GM19099 (cell line): Measurements from ENCODE around the gene LSM3.

Experiments
- POLR2A ChIP-seq: IDR thresholded peaks from 3 replicates; pipeline ENCODE4 v1.6.1; 2011; ENCODE audit warnings: low read depth; ENCODE audit not compliant: insufficient read length; ENCODE audit errors: extremely low read depth

The LSM3 gene

DNA sequence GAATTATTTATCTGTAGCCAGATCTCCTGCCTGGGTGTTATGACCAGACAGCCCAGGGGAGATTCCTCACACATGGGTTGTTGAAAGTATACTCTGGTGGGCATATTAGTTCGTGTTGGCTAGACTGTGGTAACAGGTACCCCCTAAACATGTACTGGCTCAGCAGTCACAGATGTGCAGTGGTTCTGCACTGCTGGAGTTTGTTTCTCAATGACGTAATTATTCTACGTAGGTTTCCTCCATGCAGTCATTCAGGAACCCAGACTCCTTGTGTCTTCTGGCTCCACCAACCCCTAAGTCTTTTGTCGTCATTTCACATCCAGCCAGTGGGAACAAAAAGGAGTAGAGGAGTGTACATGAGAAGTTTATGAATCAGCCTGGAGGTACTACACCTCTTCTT, 16.2 kb downstream of the LSM3 start:
- TF ChIP-seq POLR2A = no peak

DNA sequence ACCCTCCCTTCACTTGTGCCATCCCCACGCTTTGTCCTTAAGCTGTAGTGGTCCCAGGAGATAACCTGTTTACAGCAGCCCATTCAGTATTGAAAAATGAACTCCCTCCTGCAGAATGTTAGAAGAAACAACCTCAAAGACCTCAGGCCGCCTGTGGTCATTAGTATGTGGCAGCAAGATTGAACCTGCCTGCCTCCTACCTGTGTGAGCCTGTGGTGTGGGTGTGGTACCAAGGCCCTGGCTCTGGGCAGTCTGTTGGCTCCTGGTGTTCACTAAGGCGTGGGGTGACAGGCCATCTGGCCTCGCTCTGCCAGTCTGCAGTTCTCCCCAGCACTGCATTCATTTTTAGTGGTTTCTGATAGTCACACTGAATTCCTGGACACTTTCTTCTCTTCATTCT, 21.0 kb downstream of the LSM3 start:
- no peak for TF ChIP-seq POLR2A

DNA sequence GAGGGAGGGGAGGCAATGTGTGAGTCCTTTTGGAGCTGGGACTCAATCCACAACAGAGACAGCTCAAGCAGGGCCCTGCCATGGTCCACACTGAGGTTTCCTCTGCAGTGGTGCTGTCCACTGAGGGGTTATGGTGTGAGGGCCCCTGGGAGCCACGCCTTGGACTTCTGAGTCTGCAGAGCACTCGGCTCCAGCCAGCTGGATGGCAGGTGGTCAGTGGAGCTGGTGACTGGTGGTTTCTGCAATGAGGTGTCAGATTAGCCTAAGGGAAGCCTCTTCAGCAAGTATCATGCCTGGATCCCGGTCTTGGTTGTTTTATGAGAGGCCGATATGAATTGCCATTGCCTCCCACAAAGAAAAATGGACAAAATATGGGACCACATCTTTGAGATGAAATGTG, 21.7 kb downstream of the LSM3 start:
- TF ChIP-seq POLR2A = no peak

DNA sequence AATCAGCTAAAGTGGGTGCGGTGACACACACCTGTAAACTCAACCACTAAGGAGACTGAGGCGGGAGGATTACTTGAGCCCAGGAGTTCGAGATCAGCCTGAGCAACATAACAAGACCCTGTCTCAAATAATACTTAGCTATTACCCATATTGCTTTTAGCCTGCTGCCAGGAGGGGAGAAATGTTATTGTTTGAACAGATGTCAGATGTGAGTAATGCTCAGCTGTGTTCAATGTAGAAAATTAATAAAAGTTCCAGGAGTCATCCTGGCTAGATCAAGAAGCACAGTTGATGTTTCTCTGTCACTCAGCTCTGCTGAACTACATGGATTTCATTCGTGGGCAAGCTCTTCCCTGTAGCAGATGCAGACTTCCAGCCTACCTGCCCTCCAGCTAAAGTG, 22.2 kb downstream of the LSM3 start:
- TF ChIP-seq POLR2A = no peak

DNA sequence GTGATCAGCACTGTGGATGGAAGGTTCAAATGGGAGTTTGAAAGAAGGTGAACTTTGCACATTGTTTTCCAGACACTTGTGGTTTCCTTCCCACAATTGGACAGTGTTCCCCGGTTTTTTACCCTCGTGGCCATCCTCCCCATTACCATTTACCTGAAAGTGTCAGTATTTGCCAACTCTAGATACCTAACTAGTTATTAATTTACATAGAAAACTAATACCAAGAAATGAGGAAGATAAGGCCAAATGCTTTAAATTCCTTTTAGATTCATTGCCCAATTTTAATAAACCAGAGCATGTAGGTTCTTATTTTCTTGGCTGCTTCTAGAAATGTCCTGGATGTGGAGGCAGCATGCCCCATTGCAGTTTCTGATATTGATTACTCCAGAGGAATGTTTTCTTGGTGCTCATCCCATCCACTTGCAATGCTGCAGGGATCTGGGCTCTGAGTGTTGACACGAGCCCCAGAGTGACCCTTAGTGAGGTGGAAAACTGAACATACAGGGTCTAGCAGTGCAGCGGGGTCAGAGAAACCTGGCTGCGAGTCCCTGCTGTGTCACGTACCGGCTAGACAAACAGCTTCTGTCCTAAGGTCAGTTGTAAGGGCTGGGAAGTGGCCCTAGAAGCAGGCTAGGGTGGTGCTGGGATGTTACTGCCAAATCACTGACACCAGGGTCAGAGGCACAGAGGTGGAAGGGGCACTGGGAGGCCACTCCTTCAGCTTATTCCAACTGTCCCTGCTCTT, 23.5 kb downstream of the LSM3 start:
- no peak for TF ChIP-seq POLR2A

DNA sequence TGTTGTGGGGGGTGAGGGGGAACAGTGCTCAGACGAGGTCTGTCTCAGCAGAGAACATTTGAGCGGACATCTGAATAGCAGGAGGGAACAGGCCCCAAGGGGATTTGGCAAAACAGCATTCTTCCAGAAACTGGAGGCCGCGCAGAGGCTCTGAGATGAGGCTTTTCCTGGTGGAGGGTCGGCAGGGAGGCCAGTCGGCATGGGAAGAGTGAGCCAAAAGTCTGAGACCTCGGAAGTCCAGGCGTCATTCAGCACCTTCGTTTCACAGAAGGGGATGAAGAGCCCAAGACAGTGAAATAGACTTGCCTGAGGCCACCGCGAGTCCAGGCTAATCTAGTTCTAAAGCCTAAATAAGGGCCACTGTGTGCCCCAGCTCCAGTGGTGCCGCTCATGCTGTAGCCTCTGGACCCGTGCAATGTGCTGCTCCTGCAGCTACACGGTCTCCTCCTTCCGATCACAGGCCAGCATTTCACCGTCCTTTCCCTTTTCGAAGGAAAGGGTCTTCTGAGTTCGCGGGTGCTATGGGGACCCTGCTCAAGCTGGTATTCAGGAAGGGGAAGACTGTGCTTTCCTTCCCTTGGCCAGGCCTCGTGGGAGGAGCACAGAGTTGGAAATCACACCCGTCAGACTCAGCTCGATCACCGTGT, 24.4 kb downstream of the LSM3 start:
- TF ChIP-seq POLR2A = no peak

DNA sequence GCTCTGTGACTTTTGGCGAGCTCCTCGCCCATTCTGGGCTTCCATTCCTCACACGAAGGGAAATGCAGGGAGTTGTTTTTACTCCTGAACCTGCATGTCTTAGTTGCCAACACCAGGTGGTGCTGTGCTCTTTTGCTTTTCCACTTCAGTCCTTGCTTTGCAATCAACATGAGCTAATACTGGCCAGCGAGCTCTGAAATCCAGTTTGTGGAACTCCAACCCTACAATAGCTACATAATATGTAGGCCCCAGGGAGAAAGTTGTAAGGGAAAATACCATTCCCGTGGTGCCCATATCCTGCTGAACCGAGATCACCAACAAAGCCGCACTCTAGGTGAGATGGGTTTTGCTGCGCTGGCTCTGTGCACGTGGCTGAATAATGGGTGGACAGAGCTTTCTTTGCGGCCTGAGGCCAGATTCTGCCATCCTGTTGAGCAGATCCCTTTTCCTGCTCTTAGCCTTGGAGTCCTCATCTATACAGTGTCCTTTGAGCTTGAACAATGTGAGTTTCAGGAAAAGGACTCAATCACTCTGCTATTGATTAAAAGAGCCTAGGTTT, 25.0 kb downstream of the LSM3 start:
- no peak for TF ChIP-seq POLR2A

DNA sequence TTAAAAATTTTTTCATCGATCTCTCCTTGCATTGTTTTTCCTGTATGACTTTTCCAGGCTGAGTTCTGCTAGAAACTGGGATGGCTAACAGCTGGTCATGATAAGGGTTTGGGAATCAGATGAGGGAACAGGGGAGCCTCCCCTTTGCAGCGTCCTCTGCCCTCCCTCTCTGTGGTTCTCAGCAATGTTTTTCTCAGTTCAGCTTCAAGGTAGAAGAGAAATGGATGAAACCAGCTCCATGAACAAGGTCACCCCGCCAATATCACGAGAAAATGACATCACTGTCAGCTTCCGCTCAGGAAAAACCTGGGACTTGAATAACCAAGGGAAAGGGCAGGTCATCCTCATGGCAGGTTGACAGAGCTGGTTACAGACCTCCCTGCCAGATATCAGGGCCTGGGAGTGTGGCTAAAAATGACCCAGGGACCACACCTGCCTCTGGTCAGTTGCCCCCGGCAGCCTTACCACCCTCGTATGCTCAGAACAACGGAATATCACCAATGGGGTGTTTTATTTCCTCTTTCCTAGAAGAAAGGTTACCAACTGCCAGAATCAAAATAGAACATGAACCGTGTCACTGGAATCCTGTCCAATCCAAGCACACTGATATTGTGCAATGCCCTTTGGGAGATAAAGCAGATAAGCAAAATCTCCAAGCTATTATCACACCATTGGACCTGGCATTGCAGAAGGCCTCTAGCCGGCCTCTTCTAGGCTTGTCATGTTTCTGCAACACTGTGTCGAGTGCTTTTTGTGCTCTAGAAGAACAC, 26.1 kb downstream of the LSM3 start:
- TF ChIP-seq POLR2A = no peak

DNA sequence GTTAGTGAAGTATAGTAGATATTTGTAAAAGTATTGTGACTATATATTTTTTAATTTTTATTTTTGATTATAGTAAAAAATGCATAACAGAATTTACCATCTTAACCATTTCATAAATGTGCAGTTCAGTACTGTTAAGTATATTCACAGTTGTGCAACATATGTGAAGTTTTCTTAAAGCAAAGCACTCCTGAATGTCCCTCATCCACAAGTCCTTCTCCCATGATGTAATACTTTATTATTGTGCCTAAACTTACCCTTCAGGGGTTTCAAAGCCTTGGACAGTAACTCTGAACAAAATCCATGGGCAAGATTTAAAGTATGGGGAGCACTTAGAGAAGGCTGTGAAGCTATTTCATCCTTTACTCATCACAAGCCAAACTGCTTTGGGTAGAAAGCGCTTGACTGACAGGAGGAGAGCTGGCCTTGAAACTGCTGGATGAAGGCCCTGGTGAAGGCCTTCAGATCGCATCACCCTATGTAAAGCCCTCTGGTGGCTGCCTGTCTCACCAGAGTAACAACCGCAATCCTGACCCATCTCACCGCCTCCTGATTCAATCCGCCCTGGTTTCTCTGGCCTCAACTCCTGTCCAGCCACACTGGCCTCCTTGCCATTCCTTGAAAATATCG, 28.0 kb downstream of the LSM3 start:
- no peak for TF ChIP-seq POLR2A

DNA sequence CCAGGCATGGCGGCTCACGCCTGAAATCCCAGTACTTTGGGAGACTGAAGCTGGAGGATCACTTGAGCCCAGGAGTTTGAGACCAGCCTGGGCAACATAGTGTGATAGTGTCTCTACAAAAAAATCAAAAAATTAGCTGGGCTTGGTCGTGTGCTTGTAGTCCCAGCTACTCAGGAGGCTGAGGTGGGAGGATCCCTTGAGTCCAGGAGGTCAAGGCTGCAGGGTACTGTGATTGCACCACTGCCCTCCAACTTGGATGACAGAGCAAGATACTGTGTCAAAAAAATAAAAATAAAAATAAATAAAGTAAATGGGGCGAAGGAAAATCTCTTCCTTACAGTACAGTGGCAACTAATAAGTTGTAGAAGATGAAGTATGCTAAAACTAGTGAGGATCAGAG, 29.6 kb downstream of the LSM3 start:
- TF ChIP-seq POLR2A = no peak

DNA sequence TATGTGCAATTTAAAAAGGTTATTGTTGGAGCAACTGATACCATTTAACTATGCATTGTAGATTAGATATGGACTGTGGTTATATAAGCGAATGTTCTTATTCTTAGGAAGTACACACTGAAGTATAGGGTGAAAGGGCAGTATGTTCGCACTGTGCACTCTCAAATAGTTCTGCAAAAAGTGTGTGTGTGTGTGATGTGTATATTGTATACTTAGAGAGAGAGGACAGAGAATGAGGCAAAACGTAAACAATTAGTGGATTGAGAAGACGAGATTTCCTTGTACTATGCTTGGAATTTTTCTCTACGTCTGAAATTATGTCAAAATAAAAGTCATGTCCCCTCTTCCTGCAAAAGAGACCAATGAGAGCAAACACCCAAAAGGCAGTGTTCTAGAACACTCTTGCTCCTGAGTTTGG, 30.4 kb downstream of the LSM3 start:
- no peak for TF ChIP-seq POLR2A

DNA sequence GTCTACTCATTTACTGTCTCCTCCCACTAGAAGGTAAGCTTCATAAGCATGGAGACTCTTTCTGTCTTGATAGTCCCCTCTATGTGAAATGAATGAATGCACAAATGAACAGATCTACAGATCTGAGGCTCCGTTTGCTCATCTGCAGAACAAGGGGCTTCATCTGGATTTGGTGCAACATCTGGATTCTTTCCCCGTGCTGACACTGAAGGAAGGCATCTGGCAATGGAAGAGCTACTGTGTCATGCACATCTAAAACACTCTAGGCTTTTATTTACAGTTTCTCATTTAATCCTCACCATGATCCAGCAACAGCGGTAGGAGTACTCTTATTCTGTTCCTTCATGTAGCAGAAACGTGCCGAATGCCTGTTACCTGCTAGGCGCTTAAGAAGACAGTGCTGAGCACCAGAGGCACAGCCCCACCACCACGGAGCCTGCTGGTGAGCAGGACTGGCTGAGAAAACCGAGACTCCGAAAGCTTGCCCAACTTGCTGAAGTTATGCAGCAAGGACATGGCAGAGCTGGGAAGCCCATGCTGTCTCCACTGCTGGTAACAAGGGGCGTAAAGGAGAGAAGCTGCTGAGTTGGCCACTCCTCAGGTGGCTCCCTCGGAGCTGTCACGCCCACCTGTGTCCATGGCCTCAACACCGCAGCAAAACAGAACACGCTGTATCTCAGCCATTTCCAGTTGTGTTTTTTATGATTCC, 31.1 kb downstream of the LSM3 start:
- TF ChIP-seq POLR2A = no peak

DNA sequence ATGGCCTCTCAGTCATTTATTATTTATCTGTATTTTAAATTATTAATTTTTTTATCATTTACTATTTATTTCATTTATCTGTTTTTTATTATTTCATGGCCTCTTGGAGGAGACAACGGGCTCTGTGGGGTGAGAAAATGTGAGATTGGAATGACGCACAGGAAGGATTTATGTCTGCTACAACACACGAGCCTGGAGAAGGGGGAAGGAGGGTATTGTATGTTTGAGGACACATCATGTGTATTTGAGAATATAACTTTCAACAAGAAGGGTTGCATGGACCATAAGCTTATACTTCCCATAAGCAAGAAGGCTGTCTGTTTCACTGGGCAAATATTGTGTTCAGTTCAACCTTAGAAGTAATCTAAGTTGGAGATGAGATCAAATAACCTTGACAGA, 31.7 kb downstream of the LSM3 start:
- TF ChIP-seq POLR2A = no peak

DNA sequence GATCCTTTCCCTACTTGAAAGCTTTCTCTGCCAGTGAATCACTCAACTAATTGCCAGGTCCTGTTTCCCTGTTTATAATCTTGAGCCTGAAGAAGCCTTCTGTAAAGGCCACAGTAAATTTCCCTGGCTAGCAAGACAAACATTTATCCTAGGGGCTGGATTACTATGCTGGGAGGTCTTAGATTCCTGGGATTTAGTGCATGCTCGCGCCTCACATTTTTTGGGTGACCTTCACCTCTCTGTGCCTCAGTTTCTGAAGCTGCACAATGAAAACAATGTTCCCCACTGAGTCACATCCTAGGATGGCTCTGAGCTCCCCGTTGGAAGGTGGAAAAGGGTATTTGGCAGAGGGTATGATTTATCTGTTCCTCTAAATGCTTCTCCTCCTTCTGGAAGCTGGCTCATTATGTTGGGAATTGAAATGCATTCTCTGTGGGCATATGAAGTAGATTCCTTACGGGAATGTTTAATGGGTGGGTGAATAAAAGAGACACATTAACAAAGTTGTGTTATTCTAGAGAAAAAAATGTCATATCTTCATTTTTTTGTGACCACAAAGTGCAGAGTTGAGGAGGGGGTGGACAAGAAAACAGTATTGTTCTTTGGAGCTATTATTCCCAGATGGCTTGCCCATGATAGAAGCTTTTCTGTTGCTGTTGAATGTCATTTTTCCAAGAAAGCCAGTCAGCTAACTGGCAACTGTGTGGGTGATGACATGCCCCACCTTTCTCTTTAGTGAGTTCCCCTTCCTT, 32.4 kb downstream of the LSM3 start:
- TF ChIP-seq POLR2A = no peak
